22Rv1 (cell line): ENCODE results near the gene SMTN.
"Not testable (repeated sequence)": the region's sequence is repeated elsewhere in the genome, so short reads cannot be mapped to it uniquely, and the experiment has no call there.

Experiments
- CTCF ChIP-seq: fragments of 450-650 bp; IDR thresholded peaks from 2 replicates; pipeline ENCODE4 v1.5.1; 2017; ENCODE audit warnings: mild to moderate bottlenecking
- ZFX ChIP-seq: fragments of 450-650 bp; IDR thresholded peaks from 2 replicates; pipeline ENCODE4 v1.6.1; 2017; ENCODE audit warnings: antibody characterized with exemption, borderline replicate concordance

- TF ChIP-seq CTCF, ZFX: not testable (repeated sequence)
These were observed 16.4 kb downstream of the SMTN start for GRCh38 chr22:31097539-31097938.
